GM18867 (cell line): Measurements from ENCODE around the gene NUBP2.

ENCODE experiments used
- ATAC-seq: cut with Tn5 transposase; IDR thresholded peaks from one replicate; pipeline ENCODE4 v1.9.1; 2021; ENCODE audit warnings: mild to moderate bottlenecking, moderate library complexity; ENCODE audit not compliant: unreplicated experiment

The NUBP2 gene

DNA sequence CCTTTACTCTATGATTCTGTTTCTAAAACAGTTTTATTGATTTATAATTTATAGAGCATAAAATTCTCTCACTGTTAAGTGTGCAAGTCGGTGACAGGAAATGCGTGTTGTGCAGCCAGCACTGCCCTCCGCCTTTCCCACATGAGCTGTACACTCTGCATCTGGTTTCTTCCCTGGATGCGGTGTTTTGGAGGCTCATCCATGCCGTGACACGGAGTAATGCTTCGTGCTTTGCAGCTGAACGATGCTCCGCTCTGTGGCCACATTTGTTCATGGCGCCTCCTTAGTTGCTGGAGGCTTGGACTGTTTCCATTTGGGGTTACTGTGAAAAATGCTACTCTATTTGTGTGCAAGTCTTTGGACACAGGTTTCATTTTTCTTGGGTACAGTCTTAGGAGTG, 17.9 kb downstream of the NUBP2 start:
- ATAC-seq: no peak

DNA sequence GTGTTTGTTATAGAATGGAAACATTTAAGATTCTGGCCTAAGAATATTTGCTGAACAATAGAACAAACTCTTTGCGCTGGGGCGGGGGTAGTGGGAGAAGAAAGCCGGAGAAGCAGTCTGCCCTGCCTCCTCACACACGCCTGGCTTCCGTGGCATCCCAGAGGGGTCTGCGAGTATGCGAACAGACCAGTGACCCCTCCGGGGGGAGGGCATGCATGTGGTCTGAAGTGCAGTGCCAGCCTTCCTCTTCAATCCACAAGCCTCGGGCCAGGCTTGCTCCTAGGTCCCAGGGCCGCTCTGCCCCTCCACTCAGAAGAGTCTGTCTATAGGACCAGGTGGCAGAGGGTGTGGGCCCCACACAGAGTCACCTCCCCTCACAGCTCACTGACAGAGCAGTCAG, 24.9 kb downstream of the NUBP2 start:
- ATAC-seq: no peak

DNA sequence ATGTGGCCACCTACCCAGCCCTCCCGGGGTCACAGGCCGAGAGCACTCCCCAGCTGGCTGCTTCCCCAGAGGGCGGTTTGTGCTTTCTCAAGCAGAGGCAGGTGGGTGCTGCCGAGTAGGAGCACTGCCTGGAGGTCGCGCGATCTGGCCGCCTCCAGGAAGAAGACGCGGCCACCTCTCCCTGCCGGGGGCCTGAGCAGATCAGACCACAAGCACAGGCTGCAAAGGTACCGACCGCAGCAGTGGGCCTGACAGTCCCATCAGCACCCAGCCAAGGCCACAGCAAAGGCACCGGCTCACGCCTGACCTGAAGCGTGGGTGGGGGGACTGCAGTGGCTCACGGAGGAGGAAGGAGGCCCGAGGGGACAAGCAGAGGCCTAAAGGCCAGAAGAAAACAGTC, 25.9 kb downstream of the NUBP2 start:
- no peak for ATAC-seq

DNA sequence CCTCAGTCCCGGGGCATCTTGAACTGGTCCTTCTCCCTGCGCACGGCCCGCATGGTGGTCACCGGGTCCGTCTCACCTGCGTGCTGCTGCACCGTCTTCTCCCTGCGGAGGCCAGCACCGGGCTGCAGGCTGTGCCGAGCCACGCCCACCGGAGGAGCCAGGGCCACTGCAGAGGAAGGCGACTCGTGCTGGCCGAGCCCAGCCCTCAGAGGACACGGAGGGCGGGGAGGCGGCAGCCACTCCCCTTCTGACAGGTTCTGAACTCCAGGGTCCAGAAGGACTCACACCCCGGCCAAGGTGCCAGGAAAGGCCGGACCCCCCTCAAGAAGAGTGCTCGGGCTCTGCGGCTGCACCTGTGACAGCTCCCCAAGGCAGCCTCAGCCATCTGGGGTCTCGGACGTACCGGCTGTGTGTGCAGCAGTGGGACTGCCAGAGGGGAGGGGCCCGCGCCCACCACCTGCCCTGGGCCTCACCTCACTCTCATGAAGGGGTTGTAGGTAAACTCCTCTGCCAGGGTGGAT, 26.6 kb downstream of the NUBP2 start:
- ATAC-seq: no peak

DNA sequence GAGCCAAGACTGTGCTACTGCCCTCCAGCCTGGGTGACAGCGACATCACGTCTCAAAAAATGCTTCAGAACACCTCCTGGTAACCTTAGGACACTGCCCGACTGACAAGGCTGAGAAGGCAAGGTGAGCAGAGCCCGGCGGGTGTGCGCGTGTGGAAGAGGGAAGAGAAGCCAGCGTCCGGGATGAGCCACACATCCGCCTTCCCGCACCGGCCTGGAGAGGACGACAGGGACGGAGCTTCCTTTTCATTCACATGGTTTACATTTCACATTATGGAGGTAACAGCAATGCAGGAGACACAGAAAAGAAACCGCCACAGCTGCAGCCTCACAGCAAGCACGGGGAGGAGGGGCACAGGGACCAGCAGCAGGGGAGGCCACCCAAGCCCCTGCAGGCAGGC, 27.3 kb downstream of the NUBP2 start:
- no peak for ATAC-seq

DNA sequence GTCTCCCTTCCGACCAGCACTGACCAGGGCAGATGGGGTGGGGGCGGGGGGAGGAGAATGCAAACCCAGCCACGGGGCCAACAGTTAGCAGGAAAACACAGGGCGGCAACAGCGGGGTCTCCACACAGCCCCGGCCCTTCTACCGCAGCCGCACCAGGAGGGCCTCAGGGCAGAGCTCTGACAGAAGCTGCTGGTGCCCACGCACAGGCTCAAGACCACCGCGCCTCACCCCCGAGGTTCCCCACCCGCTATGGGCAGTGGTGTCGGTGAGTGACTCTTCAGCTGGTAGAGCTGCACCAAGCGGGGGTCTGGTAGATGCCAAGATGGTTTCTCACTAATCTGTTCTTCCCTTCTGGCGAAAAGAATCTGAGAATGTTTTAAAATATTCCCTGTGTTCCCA, 27.8 kb downstream of the NUBP2 start:
- ATAC-seq: no peak

DNA sequence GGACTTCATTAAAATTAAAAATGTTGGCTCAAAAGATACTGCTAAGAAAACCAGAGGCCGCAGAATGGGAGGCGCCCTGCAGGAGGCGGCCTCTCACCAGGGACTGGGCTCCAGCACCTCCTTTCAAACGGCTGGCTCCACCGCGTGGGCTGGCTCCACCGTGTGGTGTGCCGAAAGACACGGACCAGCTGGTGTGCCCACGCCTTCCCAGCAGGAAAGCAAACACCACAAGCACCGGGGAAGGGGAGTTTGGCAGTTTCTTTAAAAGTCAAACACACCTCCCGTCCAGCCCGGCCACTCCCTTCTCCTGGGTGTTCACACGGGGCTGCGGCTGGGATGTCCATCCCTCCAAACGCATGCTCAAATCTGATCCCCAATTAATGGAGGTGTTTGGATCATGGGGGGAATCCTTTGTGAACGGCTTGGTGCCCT, 30.0 kb downstream of the NUBP2 start:
- no peak for ATAC-seq

DNA sequence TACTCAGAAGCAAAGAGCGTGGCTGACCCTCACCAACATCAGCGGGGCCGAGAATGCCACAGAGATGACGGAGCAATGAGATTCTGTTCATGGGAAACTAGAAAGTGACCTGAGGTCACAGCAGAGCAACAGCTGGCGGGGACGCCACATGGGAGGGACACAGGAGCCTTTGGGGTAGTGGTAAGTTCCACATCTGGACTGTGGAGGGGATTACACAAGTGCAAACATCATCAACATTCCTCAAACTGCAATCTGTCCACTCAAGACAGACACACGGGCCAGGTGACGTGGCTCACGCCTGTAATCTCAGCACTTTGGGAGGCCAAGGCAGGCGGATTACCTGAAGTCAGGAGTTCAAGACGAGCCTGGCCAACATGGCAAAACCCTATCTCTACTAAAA, 32.7 kb downstream of the NUBP2 start:
- ATAC-seq: no peak

DNA sequence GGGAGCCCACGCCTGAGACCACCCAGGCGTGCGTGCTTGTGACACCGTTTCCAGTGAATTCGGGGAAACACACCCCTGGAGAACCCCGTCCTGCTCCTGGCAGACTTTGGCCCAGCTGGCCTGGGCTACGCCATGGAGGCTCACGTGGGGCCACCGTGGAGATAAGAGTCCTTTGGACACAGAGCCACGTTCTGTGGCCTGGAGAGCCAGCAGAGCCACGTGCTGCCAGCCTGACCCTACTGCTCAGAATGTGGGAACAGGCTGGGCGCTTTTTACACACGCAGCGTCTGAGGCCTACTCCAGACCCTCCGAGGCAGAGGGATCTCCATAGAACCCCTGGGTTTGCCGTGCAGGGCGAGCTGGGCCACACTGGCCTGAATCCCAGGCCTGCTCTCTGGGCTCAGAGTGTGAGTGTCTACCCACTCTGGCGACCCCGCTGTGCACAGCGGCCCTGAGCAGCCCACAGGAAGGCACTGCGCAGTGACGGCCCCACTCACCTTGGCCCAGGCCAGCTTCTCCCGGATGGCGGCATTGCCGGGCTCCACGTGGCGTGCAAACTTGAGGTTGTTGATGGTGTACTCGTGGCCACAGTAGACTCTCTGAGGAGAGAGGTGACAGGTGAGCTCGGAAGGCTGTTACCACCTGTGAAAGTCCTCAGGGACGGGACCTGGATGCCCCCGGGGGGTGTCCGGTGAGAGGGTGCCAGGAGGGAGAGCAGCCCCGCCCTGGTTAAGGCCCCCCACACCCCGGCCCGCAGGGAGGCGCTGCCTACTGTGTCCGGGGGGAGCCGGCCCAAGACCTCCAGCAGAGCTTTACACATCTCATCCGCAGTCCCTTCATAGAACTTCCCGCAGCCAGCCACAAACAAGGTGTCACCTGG, 33.9 kb downstream of the NUBP2 start:
- no peak for ATAC-seq

DNA sequence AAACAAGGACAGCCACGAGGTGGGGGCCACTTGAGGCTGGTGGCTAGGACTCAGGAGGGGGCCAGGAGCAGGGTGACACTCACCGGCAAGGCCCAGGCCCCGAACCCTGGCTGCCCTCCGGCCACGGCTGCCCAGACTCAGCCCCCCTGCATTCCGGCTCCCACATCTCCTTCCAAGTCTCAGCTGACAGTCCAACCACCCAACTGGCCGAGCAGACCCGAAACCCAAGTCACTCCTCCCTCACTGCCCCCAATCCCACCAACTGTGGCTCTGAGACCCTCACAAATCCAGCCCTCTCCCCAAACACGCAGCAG, 34.5 kb downstream of the NUBP2 start:
- ATAC-seq: no peak

DNA sequence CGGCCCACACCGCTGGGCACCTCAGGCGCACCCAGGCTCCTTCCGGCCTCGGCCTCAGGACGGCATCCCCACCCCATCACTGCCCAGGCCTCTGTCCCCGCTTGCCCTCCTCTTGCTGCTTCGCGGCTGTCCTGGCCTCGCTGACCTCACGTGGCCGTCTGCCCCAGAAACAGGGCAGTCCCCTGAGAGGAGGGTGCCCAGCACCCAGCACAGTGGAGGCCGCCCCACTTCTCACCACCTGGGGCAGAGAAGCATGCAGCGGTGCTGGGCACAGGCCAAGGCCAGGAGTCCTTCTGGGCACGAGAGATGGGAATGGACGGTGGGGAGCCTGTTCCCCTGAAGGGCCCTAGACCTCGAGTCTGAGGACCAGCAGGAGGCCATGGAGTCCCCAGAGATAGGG, 35.0 kb downstream of the NUBP2 start:
- no peak for ATAC-seq

DNA sequence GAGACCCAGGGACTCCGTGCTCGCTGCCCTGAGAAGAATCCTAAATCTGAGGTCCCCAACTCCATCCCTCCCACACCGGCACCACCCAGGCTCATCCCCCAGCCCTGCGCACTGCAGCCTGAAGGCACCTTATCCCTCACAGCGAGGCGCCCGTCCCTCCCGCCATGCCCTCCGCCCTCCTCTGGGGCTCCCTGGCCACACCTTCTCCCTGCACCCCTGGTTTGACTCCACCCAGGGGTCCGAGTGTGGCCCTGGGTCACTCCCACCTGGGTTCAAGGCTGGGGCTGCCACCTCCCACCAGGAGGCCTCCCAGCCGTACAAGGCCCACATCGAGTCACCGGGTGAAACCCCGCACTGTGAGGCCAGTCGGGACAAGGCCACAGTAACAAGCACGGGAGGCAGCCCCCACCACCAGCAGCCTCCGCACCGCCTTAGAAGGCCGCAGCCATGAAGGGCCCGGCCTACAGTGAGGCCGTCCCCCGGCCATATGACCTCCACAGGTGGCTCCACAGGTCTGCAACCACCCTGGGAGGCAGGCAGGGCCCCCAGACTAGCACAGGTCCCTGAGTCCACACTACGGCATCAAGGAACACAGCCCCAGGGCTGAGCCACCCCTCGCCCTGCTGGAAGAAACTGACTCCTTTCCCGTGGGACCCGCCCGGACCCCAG, 35.6 kb downstream of the NUBP2 start:
- ATAC-seq: no peak

DNA sequence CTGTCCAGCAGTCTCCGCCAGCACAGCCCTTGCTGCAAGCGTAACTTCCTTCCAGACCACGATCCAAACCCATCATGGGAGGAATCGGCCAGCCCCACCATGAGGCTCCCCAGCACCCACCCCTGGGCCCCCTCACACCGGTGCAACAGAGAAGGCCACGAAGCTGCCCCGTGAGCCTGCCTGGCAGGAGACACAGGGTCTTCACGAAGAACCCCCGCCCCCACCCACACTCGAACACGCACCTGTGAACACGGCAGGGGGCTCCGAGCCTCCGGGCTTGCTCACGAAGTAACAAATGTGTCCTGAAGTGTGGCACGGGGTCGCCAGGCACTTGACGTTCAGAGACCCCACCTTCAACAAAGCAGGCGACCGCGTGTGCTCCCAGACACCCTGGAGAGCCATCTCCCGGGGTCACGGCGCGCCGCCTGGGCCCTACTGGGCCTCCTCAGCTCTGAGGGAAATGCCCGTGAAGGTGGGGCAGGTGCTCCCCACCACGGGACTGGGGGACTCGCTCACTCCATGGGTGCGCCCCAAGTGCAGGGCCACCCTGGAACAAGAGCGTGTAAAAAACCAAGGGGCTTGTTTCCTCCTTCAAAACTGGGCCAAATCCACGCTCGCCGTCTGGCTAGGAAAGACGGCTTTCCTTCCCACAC, 36.2 kb downstream of the NUBP2 start:
- no peak for ATAC-seq

DNA sequence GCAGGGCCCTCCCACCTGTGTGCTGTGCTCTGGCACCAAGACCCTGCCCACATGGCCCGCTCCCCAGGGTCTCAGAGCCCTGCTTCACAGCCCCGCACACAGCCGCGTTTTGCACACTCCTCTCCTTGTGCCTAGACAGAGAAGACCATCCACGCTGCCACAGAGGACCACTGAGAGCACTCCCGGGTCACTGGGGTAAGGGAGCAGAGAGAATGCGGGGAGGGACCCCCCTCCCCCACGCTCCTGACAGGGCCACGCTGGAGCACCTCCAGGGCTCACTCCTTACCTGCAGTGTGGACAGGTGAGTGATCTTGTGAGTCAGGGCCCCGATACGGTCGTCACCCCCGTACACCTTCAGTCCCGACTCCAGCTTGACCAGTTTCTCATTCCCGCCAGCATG, 36.9 kb downstream of the NUBP2 start:
- ATAC-seq: no peak

DNA sequence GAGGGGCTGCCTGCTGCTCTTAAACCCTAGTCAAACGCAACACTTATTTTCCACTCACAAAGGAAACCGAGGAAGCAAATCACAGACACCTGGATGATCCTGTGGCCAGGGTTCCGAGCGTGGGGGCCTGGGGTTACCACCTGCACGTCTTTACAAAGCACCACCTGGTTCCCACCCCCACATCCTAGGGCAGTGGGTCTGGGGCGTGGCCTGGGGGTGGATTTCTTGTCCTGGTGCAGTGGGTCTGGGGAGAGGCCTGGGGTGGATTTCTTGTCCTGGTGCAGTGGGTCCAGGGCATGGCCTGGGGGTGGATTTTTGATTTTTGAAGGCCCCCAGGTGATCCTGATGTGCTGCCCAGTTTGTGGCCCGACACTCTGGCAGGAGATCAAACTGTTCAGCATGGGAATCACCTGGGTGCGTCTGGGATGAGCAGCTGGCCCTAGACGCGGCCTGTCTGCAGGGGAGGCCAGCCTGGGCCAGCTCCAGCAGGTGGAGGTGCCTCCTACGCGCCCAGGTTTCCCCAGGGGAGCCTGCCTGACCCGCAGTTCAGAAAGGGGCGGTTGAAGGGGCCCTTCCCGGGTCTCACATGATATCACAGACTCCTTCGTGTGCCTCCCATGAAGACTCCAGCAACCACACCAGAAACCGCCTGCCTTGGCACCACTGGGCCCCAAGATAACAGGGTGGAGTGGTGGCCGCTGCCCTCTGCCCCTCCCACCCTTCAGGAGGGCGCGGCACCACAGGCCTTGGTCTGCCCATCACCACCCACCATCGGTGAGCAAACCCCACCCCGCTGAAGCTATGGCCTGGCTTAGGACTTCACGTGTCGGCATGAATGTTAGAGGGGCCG, 37.6 kb downstream of the NUBP2 start:
- no peak for ATAC-seq

DNA sequence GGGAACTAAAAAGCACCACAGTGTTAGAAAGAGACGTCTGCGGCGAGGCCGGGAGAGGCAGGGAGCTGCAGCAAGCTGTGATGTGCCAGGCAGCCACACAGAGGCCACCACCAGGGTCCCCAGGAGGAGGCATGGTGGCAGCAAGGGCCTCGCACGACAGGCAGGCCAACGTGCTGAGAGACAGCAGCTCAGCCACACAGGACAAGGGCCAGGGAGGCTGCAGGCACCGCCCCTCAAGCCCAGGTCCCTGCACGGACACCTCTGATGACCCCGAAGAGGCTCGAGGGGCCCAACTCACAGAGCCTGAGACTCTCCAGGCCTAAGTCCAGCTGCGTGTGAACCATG, 38.2 kb downstream of the NUBP2 start:
- no peak for ATAC-seq

DNA sequence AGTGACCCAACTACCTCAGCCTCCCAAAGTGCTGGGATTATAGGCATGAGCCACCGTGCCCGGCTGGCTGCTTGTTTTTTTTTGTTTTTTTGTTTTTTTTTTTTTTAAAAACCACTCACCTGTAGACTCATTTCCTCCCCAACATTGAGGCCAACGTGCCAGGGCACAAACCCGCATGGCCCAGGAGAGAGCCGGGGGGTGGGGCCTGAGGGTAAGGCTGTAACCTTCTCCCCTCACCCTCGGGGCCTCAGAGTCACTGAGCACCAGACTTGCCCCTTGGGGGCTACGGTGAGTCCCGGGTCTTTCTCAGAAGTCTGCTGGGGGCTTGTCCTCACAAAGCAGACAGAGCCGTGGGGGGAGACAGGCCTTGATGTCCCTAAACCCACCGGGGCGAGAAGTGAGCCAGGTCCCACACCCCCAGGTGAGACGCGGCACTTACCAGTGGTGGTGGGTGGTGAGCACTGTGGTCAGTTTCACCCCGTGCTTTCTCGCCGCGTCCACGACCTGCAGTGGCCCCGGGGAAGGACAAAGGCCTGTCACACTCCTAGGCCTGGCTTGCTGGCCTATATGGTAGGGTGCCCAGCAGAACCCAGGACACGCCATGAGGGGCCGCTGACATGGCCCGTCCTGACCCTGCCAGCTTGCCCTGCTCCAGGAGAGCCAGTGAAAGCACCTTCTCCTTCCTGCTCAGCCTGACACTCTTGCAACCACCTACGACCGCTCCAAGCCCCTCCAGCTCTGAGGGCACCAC, 39.3 kb downstream of the NUBP2 start:
- ATAC-seq: no peak

DNA sequence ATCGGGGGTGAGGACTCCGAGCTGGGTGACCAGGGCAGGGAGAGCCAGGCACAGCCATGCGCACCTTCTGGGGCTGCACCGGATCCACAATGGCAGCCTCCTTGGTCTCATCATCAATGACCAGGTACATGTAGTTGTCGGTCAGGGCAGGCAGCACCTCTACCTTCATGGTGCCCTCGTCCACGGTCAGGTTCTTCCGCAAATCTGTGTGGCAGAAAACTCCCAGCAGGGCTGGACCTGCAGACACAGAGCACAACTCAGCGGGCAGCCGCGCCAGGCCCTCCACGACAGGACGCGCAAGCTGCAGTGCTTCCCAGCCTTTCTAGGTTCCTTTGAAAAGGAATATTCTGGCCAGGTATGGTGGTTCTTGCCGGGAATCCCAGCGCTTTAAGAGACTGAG, 40.0 kb downstream of the NUBP2 start:
- ATAC-seq: no peak

DNA sequence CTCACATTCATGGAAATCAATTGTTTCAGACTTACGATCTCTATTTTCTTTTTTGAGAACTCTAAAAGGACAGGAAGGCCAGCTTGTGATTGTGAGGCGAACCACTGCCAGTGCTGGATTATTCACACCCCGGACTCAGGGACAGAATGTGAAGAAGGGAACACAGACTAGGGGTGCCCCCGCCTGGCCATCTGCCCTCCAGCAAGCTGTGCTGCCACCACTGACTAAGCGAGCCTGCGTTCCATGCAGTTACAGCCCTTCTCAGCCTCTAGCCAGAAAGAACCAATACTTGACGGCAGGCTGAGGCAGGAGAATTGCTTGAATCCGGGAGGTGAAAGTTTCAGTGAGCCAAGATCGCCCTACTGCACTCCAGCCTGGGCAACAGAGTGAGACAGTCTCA, 41.1 kb downstream of the NUBP2 start:
- no peak for ATAC-seq

DNA sequence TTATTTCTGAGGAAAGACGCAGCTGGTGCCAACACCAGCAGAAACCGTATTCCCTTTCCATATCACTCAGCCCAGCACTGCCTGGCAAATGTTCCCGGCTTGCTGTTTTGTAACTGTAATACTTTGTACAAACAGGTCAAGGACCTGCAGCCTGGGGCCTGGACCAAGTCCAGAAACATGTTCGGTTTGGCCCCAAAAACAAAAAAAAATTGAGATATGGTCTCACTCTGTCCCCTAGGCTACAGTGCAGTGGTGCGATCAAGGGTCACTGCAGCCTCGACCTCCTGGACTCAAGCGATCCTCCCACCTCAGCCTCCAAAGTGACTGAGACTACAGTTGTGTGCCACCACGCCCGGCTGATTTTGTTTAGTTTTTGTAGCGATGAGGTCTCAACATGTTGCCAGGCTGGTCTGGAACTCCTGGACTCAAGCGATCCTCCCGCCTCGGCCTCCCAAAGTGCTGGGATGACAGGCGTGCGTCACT, 42.7 kb downstream of the NUBP2 start:
- no peak for ATAC-seq
